ENCODE measurements around the gene SERHL2. TPM values are rescaled to one million over a fixed set of nuclear protein-coding genes. Genes with fewer than 3 reads are reported as not detected.
"Not testable (repeated sequence)": the region's sequence is repeated elsewhere in the genome, so short reads cannot be mapped to it uniquely, and the experiment has no call there.

Gene SERHL2
- under 1 TPM; 0.55 to 0.81 TPM for total RNA-seq

- Mint-ChIP-seq H3K36me3 (ENCODE audit: low read depth) (no peaks in the 10 kb centered on the region), H3K9me3 (no peaks in the 10 kb centered on the region), H3K4me3 (peak within 1 kb of the TSS; percentile 71), H3K27me3 (peaks cover 2% of the 10 kb centered on the region), H3K27ac (no peak within 1 kb of the TSS), H3K4me1 (peaks cover 20% of the 10 kb centered on the region)
- DNase-seq = peak; percentile 87
- POLR2A ChIA-PET = interaction anchor here (0.7 to 1.0 kb wide), 4 partner anchors 12 to 61 kb away, joined by 3 read pairs; partner anchors contain the start of gene POLDIP3
- CTCF ChIA-PET = no interaction called here
These were observed at the start of gene SERHL2 for GRCh38 chr22:42553475-42554361. TSS of gene SERHL2 (plus strand) at chr22:42553956. CDS start at chr22:42554021, 65 bp downstream.

- POLR2A ChIA-PET = interaction anchor here (0.6 to 0.9 kb wide), 2 partner anchors 62 to 374 kb away, joined by 4 to 5 read pairs; no protein-coding TSS in a partner anchor
- CTCF ChIA-PET; H3K4me3 Mint-ChIP-seq; H3K36me3 Mint-ChIP-seq (ENCODE audit: low read depth); H3K27ac Mint-ChIP-seq; H3K9me3 Mint-ChIP-seq; DNase-seq; H3K4me1 Mint-ChIP-seq; H3K27me3 Mint-ChIP-seq: not testable (repeated sequence)
These were observed 45.3 kb upstream of the SERHL2 start for GRCh38 chr22:42508327-42508974.

GRCh38 chr22:42508975-42509364 is 44.8 kb upstream of the SERHL2 start:
- H3K9me3 Mint-ChIP-seq; CTCF ChIA-PET; H3K4me1 Mint-ChIP-seq; DNase-seq; H3K4me3 Mint-ChIP-seq; H3K36me3 Mint-ChIP-seq (ENCODE audit: low read depth); POLR2A ChIA-PET; H3K27me3 Mint-ChIP-seq; H3K27ac Mint-ChIP-seq: not testable (repeated sequence)

GRCh38 chr22:42509548-42509947 is 44.2 kb upstream of the SERHL2 start:
- H3K4me3 Mint-ChIP-seq = no peak overlapping the region
- H3K27ac Mint-ChIP-seq = no peak overlapping the region
- no peaks in the 10 kb centered on the region for H3K9me3 Mint-ChIP-seq

GRCh38 chr22:42511401-42511891 is 42.3 kb upstream of the SERHL2 start:
- Mint-ChIP-seq H3K4me3 (no peak overlapping the region), H3K27me3 (no peaks in the 10 kb centered on the region), H3K9me3 (no peaks in the 10 kb centered on the region), H3K4me1 (no peaks in the 10 kb centered on the region), H3K27ac (no peak overlapping the region), H3K36me3 (ENCODE audit: low read depth) (peaks cover 20% of the 10 kb centered on the region)
- POLR2A ChIA-PET = no interaction called here
- CTCF ChIA-PET = no interaction called here
- DNase-seq = no peak

More at GRCh38 chr22:42509548-42509947, 44.2 kb upstream of the SERHL2 start:
- DNase-seq = no peak
- Mint-ChIP-seq H3K4me1 (no peaks in the 10 kb centered on the region), H3K27me3 (no peaks in the 10 kb centered on the region), H3K36me3 (ENCODE audit: low read depth) (peaks cover 14% of the 10 kb centered on the region)
- CTCF ChIA-PET = interaction anchor here (1.2 kb wide), 1 partner anchor 9 kb away, joined by 3 read pairs; no protein-coding TSS in a partner anchor
- POLR2A ChIA-PET = no interaction called here

GRCh38 chr22:42512273-42512990 is 41.3 kb upstream of the SERHL2 start:
- H3K4me3 Mint-ChIP-seq, DNase-seq, H3K27ac Mint-ChIP-seq, POLR2A ChIA-PET, H3K27me3 Mint-ChIP-seq, H3K4me1 Mint-ChIP-seq, CTCF ChIA-PET, H3K9me3 Mint-ChIP-seq: not testable (repeated sequence)
- peaks cover 25% of the 10 kb centered on the region for H3K36me3 Mint-ChIP-seq (ENCODE audit: low read depth)

GRCh38 chr22:42514331-42514730 is 39.4 kb upstream of the SERHL2 start:
- H3K27ac Mint-ChIP-seq, H3K9me3 Mint-ChIP-seq, H3K4me3 Mint-ChIP-seq, DNase-seq, CTCF ChIA-PET, H3K4me1 Mint-ChIP-seq, H3K27me3 Mint-ChIP-seq, POLR2A ChIA-PET: not testable (repeated sequence)
- peaks cover 29% of the 10 kb centered on the region for H3K36me3 Mint-ChIP-seq (ENCODE audit: low read depth)

GRCh38 chr22:42515304-42515703 is 38.5 kb upstream of the SERHL2 start:
- DNase-seq, CTCF ChIA-PET, H3K27ac Mint-ChIP-seq, H3K27me3 Mint-ChIP-seq, POLR2A ChIA-PET, H3K9me3 Mint-ChIP-seq, H3K4me3 Mint-ChIP-seq: not testable (repeated sequence)
- peaks cover 16% of the 10 kb centered on the region for H3K4me1 Mint-ChIP-seq
- peaks cover 27% of the 10 kb centered on the region for H3K36me3 Mint-ChIP-seq (ENCODE audit: low read depth)

- Mint-ChIP-seq H3K4me1 (peaks cover 17% of the 10 kb centered on the region), H3K27ac (no peak overlapping the region), H3K36me3 (ENCODE audit: low read depth) (peaks cover 23% of the 10 kb centered on the region), H3K9me3 (no peaks in the 10 kb centered on the region), H3K27me3 (no peaks in the 10 kb centered on the region), H3K4me3 (no peak overlapping the region)
- no peak for DNase-seq
- POLR2A ChIA-PET = interaction anchor here (1.4 kb wide), 1 partner anchor 8 kb away, joined by 3 read pairs; no protein-coding TSS in a partner anchor
- CTCF ChIA-PET = no interaction called here
These were observed 37.9 kb upstream of the SERHL2 start for GRCh38 chr22:42515896-42516295.

GRCh38 chr22:42517103-42517502 is 36.7 kb upstream of the SERHL2 start:
- H3K9me3 Mint-ChIP-seq, H3K27me3 Mint-ChIP-seq, DNase-seq, H3K4me3 Mint-ChIP-seq, H3K27ac Mint-ChIP-seq: not testable (repeated sequence)
- ChIA-PET CTCF (interaction anchor here (0.6 kb wide), 1 partner anchor 306 kb away, joined by 3 read pairs; no protein-coding TSS in a partner anchor), POLR2A (interaction anchor here (1.4 kb wide), 1 partner anchor 9 kb away, joined by 3 read pairs; no protein-coding TSS in a partner anchor)
- Mint-ChIP-seq H3K4me1 (peaks cover 20% of the 10 kb centered on the region), H3K36me3 (ENCODE audit: low read depth) (peaks cover 20% of the 10 kb centered on the region)

- DNase-seq = peak; percentile 31
- not testable (repeated sequence) for H3K9me3 Mint-ChIP-seq
- H3K27ac Mint-ChIP-seq = peak overlapping the region; percentile 89
These were observed 34.9 kb upstream of the SERHL2 start for GRCh38 chr22:42518638-42519524.

More at GRCh38 chr22:42518638-42519524, 34.9 kb upstream of the SERHL2 start:
- H3K4me1 Mint-ChIP-seq = peaks cover 20% of the 10 kb centered on the region
- CTCF ChIA-PET = interaction anchor here (0.7 kb wide), 1 partner anchor 9 kb away, joined by 3 read pairs; no protein-coding TSS in a partner anchor
- H3K36me3 Mint-ChIP-seq (ENCODE audit: low read depth) = peaks cover 20% of the 10 kb centered on the region
- H3K4me3 Mint-ChIP-seq = peak overlapping the region; percentile 96
- not testable (repeated sequence) for H3K27me3 Mint-ChIP-seq
- POLR2A ChIA-PET = interaction anchor here (1.1 to 1.2 kb wide), 3 partner anchors 15 to 96 kb away, joined by 3 to 4 read pairs (median 3); partner anchors contain the start of gene POLDIP3

All from activated CD4-positive, alpha-beta memory T cell treated with anti-CD3 and anti-CD28 coated beads, Interleukin-2, amount 10 ng/mL, durations not matched to agents 7 days and 5 days (primary cell).